GM19463 (cell line): ENCODE results near the gene LTBP1.
"Not testable (repeated sequence)": the region's sequence is repeated elsewhere in the genome, so short reads cannot be mapped to it uniquely, and the experiment has no call there.

Experiments
- ATAC-seq: cut with Tn5 transposase; IDR thresholded peaks from one replicate; pipeline ENCODE4 v1.9.1; 2021; ENCODE audit warnings: mild to moderate bottlenecking, moderate library complexity; ENCODE audit not compliant: unreplicated experiment

Gene LTBP1, protein sequence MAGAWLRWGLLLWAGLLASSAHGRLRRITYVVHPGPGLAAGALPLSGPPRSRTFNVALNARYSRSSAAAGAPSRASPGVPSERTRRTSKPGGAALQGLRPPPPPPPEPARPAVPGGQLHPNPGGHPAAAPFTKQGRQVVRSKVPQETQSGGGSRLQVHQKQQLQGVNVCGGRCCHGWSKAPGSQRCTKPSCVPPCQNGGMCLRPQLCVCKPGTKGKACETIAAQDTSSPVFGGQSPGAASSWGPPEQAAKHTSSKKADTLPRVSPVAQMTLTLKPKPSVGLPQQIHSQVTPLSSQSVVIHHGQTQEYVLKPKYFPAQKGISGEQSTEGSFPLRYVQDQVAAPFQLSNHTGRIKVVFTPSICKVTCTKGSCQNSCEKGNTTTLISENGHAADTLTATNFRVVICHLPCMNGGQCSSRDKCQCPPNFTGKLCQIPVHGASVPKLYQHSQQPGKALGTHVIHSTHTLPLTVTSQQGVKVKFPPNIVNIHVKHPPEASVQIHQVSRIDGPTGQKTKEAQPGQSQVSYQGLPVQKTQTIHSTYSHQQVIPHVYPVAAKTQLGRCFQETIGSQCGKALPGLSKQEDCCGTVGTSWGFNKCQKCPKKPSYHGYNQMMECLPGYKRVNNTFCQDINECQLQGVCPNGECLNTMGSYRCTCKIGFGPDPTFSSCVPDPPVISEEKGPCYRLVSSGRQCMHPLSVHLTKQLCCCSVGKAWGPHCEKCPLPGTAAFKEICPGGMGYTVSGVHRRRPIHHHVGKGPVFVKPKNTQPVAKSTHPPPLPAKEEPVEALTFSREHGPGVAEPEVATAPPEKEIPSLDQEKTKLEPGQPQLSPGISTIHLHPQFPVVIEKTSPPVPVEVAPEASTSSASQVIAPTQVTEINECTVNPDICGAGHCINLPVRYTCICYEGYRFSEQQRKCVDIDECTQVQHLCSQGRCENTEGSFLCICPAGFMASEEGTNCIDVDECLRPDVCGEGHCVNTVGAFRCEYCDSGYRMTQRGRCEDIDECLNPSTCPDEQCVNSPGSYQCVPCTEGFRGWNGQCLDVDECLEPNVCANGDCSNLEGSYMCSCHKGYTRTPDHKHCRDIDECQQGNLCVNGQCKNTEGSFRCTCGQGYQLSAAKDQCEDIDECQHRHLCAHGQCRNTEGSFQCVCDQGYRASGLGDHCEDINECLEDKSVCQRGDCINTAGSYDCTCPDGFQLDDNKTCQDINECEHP (N-terminal part only)

DNA sequence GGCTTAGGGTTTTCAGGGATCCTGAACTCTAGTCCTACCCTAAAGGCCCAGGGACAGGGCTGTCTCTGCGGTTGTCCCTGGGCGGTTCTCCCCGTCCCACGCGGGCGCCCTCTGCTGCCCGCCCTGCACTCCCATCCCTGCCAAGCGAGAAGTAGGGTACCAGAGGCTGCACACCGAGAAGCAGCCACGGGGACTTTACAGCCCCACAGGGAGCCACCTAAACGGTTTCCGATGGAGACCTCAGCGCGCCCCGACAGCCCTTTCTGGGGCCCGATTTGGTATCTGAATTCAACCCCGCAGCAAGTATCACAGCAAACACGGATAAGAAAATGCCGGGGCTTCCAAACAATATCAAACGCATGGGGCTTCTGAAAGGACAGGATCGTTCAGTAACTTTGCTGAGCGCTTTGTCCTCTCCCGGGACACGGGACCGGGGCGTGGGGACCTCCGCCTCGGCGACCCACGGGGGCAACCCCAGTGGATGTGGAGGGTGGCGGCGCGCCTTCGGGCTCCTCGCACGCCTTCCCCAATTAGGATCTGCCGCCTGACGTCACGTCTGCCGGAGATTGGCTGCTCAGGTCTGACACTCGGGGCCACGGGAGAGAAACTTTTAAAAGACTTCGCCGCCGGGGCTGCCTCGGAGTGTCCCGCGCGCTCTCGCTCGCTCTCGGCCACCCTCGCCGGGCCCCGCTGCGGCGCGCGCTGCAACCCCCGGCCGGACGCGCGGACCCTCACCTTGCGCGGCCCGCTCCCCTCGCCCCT lies at the start of gene LTBP1:
Gene LTBP1, plus strand, starts transcription at position 640 of the 762 bp plus-strand sequence. CDS start 372 bp downstream, outside the sequence.
- peak; percentile 73 for ATAC-seq

DNA sequence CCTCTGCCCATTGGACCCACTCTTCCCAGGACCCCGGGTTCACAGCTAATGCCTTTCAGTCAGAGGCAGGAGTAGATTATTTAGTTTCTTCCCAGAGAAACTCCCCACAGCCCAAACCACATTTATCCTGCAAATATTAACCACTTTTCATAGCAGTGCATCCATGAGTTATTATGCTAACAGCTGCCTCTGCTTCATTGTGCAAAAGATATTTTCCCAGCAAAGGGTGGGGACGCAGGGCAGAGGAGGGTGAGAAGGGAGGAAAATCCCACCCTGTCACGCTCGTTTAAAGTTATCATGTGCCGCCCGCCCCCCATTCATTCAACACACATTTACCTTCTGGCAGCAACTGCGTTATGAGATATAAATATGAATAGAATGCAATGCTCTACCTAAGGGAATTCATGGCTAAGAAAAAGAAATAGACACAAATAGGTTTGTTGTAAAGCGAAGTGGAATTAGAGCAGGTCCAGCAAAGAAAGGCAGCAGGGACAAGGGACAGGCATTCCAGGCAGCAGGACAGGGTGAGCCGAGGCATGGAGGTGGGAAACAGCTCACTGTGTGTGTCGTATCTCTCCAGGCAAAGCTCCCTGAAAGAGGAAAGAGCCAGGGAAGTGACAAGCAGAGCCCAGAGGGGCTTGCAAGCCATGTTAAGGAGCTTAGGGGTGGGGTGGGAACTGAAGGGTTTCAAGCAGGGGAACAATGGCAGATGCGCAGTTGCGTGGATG lies 46.3 kb upstream of the LTBP1 start:
- no peak for ATAC-seq

DNA sequence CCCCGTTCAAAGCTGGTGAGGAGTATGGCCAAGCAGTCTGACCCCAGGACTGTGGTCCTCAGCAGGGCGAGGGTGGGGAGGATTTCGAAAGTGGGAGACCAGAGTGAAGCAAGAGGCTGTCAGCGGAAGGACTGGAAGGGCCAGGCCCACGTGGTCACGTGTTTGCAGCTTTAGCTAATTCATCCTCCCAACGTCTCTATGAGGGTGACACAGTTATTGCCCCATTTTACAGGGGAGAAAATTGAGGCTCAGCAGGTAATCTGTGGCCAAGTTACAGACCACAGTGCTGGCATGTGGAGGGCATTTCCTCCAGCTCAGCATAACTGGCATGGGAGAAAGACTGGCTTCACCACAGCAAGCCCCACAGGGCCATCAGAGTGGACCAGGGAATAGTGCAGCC lies 45.4 kb upstream of the LTBP1 start:
- ATAC-seq, result no peak

DNA sequence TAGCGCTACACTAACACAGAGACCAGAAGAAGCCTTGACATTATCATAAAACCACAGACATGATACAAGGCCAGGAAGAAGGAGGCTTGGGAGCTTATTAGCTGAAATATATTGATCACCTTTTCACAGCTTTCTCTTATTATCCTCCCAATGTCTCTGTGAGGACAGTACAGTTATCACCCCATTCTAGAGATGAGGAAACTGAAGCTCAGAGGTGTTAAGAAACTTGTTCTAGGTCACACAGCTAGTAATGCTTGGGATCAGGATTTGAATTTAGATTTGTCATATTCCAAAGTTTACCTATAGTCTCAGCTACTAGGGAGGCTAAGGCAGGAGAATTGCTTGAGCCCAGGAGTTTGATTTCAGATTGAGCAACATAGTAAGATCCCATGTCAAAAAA lies 44.6 kb upstream of the LTBP1 start:
- no peak for ATAC-seq

DNA sequence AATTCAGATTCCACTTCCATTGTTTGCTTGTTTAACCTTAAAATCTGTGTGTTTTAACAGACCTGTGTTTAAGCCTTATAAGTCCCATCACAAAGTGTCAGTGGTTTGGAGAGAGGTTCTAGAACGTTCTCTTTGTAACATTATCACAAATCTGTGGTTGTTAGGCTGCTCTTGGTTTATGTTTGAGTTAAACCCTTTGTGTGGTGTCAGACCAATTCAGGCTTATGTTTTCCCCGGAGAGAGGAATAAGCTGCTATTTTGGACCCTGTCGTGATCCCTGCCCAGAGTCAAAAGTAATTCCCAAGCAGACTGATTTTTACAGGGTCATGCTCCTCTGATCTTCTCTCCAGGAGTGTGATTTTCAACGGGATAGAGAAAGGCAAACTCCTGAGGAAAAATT lies 43.8 kb upstream of the LTBP1 start:
- no peak for ATAC-seq

DNA sequence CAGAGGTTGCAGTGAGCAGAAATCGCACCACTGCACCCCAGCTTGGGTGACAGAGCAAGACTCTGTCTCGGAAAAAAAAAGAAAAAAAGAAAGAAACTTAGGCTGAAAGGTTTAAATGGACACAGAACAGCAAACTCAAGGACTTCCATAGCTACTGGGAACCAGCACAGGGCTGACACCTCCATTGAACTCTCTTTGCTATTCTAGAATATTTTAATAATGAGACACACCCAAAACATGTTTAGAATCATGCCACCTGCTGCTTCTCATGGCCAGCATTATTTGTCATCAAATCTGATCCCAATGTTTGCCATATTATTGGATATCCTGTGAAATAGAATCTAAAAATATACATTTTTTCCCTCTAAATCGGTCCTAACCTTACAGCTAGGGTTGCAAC lies 42.7 kb upstream of the LTBP1 start:
- no peak for ATAC-seq

DNA sequence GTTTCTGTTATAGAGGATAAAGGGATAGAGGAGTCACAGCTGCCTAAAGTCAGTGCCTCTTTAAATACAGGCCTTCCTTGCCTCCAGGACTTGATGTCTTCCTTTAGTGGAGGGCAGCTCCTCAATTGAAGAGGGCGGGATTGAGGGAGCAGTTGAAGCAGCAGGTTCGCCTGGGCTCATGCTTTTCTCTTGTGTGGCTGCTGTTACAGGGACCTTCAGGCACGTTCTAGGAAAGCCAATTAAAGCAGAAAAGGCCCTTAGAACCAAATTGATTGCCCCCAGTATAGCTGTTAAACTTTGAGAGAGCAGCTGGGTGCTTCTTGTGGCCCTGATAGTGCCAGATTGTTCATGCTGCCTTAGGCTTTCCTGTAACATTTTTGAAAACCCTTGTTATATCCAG lies 42.0 kb upstream of the LTBP1 start:
- ATAC-seq, result no peak

DNA sequence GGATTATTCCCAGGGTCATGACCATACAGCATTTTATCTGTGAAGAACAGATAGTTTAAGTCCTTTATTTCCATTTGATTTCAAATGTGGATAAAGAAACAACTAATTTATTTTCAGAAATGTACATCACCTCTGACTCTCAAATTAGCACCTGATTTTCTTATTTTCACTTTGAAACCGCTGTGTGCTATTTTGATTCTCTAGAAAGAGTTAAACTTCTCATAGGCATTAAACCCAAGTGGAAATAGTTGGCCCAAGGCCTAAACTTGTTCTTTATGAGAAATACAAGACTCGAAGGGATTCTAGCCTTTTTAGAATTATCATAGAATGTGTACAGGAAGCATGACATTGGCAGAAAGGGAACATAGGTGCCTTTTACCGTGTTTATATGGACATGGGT lies 41.5 kb upstream of the LTBP1 start:
- no peak for ATAC-seq

DNA sequence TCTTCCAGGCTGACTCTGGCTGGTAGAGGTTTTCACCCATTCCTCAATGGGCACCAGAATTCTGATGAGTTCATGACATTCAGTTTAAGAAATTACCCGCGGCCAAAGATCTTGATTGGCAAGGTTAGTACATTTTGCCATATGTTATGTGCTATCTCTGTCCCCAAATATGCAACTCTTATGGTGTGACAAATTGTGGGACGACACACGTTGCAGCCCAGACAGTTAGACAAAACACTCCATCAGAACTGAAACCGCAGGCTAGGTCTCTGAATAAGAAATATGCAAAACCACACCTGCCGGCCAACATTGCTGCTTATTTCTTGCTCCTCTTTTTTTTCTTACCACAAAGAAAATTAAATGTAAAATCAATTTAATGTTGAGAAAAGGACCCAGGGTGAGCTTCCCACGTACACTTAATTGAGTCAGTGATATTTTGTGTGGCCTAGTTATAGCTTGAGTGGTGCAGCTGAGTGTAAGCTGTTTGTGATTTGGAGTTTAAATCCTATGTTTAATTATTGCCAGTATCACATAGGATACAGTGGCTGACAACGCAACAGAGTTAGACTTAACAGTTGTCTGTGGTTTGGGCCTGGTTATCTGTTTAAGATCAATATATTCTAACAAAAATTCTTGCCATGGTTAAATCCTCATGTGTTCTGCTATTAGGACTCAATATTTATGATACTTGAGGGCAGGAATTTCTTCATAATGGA lies 35.7 kb upstream of the LTBP1 start:
- ATAC-seq, result peak; percentile 95

DNA sequence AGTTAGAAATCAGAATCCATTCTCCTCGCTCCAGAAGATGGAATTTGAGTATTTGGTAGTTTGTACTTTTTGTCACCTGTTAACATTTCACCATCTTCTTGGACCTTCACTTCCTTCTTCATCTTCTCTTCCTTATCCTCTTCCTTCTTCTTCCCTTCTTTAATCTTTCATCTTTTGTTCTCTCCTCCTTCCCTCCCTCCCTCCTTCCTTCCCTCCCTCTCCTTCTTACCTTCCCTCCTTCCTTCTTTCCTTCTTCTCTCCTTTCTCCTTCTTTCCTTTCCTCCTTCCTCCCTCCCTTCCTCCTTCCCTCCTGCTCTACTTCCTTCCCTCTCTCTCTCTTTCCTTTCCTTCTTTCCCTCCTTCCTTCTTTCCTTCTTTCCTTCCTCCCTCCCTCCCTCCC lies 31.1 kb upstream of the LTBP1 start:
- ATAC-seq, result no peak

DNA sequence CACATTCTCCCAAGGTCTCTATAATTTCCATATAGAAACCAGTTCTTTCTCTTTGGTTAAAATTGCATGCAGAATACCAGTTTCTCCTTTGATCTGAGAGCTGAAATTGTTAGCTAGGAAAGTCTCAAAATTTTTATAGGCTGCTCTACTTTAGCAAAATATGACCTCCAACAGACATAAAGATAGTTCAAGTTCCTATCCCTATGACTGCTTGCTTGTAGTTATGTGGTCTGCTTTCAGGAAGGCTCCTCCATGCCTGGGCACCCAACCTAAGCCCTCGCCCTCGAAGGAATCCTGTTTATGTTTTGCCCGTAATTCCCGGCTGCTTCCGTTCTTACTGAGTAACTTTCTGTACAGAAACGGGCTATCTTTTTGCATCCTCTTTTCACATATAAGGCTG lies 28.0 kb upstream of the LTBP1 start:
- no peak for ATAC-seq

DNA sequence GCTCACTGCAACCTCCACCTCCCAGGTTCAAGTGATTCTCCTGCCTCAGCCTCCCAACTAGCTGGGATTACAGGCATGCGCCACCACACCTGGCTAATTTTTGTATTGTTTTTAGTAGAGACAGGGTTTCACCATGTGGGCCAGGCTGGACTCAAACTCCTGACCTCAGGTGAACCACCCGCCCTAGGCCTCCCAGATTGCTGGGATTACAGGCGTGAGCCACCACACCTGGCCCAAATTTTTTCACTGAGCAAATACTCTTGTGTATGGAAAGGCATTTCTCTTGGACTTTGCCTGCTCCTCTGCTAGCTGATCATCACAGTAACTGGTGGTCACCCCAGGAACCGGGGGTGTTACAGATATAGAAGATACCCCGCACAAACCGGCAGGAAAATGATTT lies 26.9 kb upstream of the LTBP1 start:
- ATAC-seq, result not testable (repeated sequence)

DNA sequence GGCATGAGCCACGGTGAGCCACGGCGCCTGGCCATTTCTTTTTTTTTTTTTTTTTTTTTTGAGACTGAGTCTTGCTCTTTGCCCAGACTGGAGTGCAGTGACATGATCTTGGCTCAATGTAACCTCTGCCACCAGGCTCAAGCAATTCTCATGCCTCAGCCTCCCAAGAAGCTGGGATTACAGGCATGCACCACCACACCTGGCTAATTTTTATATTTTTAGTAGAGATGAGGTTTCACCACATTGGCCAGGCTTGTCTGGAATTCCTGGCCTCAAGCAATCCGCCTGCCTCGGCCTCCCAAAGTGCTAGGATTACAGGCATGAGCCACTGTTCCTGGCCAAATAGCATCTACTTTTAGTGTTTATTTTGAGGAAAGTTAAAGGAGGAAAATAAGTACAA lies 25.3 kb upstream of the LTBP1 start:
- not testable (repeated sequence) for ATAC-seq

DNA sequence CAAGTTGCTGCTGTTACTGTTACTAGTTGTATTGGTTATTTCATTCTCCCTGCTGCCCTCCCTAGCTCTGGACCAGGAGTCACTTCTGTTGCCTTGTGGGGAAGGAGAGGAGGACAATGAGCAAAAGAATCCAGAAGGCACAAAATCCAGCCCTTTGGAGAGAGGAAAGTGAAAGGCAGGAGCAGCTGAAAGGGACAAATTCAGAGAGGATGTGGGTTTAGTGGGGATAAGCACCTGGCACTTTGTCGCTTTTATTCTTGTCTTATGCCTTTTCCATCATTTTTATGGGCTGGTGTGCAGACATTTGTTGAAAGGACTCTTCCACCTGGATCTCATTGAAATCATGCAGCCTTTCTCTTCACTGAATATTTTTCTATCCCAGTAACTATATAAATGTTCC lies 24.3 kb upstream of the LTBP1 start:
- no peak for ATAC-seq

DNA sequence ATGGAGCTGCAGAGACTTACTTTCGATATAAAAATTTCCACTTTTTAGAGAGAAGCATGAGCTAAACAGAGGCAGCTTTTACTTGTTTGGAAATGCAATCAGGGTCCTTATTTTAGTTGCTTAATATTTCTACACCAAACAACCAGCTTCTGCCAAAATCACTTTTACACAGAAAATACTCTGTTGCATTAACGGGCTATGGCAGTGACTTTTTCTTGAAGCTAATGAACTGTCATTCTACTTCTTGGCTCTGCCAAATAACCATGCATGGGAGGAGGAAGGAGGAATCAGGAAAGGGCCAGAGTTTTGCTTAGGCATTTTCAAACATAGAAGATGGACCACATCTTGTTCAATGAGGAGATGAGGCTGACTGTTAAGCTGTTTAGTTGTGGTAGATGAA lies 23.6 kb upstream of the LTBP1 start:
- ATAC-seq, result no peak

DNA sequence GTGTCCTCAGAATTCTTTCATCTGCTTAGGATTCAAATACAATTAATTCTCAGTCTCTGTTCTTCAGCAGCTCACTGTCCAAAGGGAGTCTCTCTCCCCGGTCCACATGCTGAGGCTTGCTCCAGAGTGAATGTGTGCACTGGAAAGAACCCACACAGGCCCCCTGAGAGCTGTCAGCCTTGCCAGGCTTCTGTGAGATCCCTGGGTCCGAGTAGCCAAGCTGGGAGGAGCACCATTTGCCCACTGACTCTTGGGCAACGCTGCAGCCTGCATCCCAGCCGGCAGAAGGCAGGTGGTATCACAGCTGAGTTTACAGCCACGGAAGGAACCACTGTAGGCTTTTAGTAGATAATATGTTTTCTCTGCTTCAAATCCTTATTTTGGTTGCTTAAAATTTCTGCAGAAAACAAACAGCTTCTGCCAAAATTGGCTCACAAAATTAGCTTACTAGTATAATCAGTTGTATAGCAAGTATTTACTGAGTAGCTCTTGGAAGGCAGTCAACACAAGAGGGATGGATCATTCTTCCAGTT lies 21.4 kb upstream of the LTBP1 start:
- ATAC-seq, result no peak

DNA sequence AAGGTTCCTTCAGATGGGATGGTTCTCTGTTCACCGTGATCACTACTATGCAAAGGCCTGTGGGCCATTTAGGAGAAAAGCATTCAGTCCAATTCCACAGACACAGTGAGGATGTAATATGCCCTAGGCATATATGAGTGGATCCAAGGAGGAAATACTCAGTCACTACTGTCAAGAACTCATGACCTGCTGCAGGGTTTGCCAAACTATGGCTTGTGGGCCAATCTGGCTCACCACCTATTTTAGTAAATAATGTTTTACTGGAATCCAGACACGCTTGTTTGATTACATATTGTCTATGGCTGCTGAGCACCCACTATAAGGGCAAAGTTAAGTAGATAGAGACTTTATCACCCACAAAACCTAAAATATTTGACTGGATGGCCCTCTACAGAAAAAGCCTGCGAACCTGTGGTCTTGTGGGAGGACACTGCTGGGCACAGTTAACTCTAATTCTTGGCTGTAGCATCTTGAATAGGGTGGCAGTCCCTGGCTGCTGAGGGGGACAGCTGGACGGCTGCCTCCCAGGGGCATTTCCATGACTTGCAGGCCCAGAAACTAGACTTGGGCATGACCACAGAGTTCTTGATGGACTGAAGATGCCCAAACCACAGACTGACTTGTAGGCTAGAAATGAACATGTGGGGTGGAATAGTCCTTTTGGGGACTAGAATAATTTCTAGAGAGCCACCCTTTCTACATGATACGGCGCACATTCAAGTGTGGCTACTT lies 20.6 kb upstream of the LTBP1 start:
- ATAC-seq, result no peak

DNA sequence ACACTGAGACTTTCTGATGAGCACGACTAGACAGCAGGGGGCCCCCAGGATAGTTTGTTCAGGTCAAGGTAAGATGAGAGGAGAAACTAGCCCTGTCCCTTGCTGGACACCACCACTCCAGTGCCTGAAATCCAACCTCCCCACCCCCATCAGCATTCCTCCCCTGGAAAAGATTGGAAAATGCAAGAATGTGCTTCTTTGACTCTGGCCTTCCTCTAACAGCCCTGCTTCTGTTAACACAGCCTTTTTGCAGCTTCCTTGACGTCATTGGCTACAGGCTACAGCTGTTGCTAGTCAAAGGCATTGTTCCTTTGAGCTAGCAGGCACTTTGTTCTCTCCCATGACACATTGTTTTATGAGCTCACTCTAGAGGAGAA lies 20.1 kb upstream of the LTBP1 start:
- ATAC-seq, result no peak
